ENCODE measurements around the gene COX7C. TPM values are rescaled to one million over a fixed set of nuclear protein-coding genes. Genes with fewer than 3 reads are reported as not detected.

COX7C gene
- total and polyA plus RNA-seq, 9 of the 15 experiments (the other 6 are each of a cell fraction or from before 2014, with no cell fraction given) = 576 to 1,783 (median 996) TPM

- TF ChIP-seq MAZ (CRISPR knock-in tag; conservative IDR thresholded peaks at IDR 0.05 in 1 of 2, IDR thresholded peaks at IDR 0.05 in 1 of 2) (peak; percentile 62 to 63), ESRRA (IDR thresholded peaks at IDR 0.05; ENCODE audit: borderline replicate concordance, low read depth) (0 out of 2 replicates have a peak, but pooled peaks have one; percentile 11)
These were observed 48.0 kb upstream of the COX7C start (continued) for GRCh38 chr5:86569522-86570426.

- intact Hi-C loops (cut with micrococcal nuclease) = loop anchor here (2.0 to 5.0 kb wide), 3 partner anchors 44 to 63 kb away; partner anchors contain the start of gene COX7C
- Histone ChIP-seq H3K9me3 (replicated peaks; ENCODE audit: control insufficient read depth, insufficient read depth, low read depth, low read length) (no peaks in the 10 kb centered on the region), H4K20me1 (replicated peaks; ENCODE audit: control insufficient read depth, insufficient read depth, low read length) (no peaks in the 10 kb centered on the region), H3K79me2 (ENCODE audit: control insufficient read depth, insufficient read depth, low read length) (peaks cover 5% of the 10 kb centered on the region; the same call in 1 of the 3 replicates), H2AFZ (ENCODE audit: low read depth, low read length) (peak overlapping the region; percentile 99), H3K27me3 (ENCODE audit: control insufficient read depth in 2 of 2, insufficient read depth in 2 of 2, low read length in 2 of 2) (no peaks in the 10 kb centered on the region), H3K27ac (ENCODE audit: extremely low read depth, low read depth, low read length) (peak overlapping the region; percentile 71), H3K9ac (ENCODE audit: insufficient read depth in 1 of 2, low read depth in 2 of 2, low read length in 2 of 2) (peak overlapping the region; percentile 74 to 86), H3K4me1 (replicated peaks in 1 of 2; ENCODE audit: control insufficient read depth in 2 of 2, insufficient read depth in 2 of 2, low read length in 2 of 2) (peaks cover 9 to 12% of the 10 kb centered on the region in 2 experiments), H3K4me3 (peak overlapping the region; percentile 56), H3K4me2 (ENCODE audit: insufficient read depth, low read length) (peak overlapping the region; percentile 99), H3K9me1 (ENCODE audit: control insufficient read depth, insufficient read depth, low read length) (peaks cover 5% of the 10 kb centered on the region), H3K36me3 (ENCODE audit: control insufficient read depth, insufficient read depth, low read length) (peaks cover 3% of the 10 kb centered on the region; the same call in 1 of the 3 replicates)
- POLR2A ChIA-PET = no interaction called here
- BruUV-seq (replicated peaks) = no TSS peak
- DNase-seq (ENCODE audit: extremely low read depth in 1 of 4, low spot score in 3 of 4) (peak; percentile 44 to 83 (median 52)), ATAC-seq (peak; percentile 98), FAIRE-seq (peak; percentile 76)
- in situ Hi-C loops (cut with MboI) = no loop called here
- WGBS (ENCODE audit: insufficient coverage, low coverage, missing lambda C conversion rate) = 5% methylated on average over 20 of the region's 20 CpGs
- CTCF ChIA-PET (ENCODE audit: low intra/inter-chr PET ratio) = no interaction called here
- peak; percentile 24; the same call in 1 of the 2 replicates for TF ChIP-seq ZKSCAN8 (CRISPR knock-in tag; IDR thresholded peaks at IDR 0.05)
- peak in 1 of 2 experiments; percentile 63; a peak in 1 of 4 replicates for TF ChIP-seq SRF (CRISPR knock-in tag; IDR thresholded peaks at IDR 0.05)
- TF ChIP-seq EP400 (IDR thresholded peaks at IDR 0.05) = peak; percentile 43; the same call in 1 of the 2 replicates
- peak; percentile 49 for TF ChIP-seq POLR2A (conservative IDR thresholded peaks at IDR 0.05)
- peak; percentile 53; the same call in 1 of the 2 replicates for TF ChIP-seq ZNF766 (CRISPR knock-in tag; conservative IDR thresholded peaks at IDR 0.05)
- no peak for TF ChIP-seq IFI16 (CRISPR knock-in tag; IDR thresholded peaks at IDR 0.05)
- TF ChIP-seq, protein P1, sequence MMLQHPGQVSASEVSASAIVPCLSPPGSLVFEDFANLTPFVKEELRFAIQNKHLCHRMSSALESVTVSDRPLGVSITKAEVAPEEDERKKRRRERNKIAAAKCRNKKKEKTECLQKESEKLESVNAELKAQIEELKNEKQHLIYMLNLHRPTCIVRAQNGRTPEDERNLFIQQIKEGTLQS (IDR thresholded peaks at IDR 0.05) = no peak
- TF ChIP-seq, protein P1 (CRISPR knock-in tag; conservative IDR thresholded peaks at IDR 0.05) = no peak
- no peak for TF ChIP-seq EP300 (IDR thresholded peaks at IDR 0.05; ENCODE audit: low read length)
- TF ChIP-seq PURB (CRISPR knock-in tag; IDR thresholded peaks at IDR 0.05; ENCODE audit: low read depth) = no peak
- TF ChIP-seq NR4A1 (CRISPR knock-in tag; IDR thresholded peaks at IDR 0.05) = no peak
- peak; percentile 57 for TF ChIP-seq NR4A1 (tag; IDR thresholded peaks at IDR 0.05)
- TF ChIP-seq, protein P2, sequence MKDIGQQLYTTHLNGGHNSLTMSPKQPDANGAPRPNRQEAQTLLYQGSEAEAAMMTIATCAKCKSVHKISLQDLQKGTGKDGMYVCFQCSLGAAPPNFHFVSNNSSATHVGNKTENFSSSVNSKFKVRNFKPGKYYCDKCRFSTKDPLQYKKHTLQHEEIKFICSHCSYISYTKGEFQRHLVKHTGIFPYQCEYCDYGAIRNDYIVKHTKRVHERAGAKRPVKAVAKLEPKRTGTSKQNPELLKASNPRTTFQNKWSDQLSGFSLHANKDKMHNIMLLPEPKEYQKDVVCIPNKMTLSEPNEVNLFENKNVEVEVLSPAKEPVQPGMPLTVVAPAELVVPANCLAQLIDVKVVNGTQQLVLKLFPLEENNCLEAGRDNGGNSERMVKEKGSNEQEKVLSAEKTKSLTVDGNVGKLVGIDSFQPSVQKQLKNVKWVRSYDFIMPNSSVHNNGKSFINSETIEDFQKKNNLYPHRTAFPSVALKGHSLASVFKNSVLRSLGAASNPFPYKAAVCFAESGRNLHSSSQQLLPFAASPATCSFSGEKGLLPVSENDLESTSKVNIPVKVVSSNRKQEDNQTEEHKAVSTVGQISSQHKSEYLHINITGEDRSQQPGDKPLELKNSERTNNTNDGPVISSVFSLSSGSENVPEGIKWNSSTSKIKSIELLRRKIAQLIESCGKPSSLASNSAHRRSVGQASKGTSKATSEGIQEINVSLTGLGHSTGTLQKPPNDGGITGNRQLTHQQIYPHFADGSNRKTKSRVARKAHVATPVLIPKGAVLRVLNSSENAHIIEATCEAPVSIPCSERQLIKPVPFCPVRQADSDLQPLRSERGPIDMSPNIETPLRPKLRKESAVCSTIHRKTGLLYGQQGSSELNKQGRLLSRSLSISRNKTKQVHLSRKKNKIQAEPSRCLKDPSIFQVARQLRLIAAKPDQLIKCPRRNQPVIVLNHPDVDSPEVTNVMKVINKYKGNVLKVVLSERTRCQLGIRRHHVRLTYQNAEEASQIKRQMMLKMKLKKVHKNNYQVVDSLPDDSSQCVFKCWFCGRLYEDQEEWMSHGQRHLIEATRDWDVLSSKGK (CRISPR knock-in tag; IDR thresholded peaks at IDR 0.05) = no peak
These were observed 47.2 kb upstream of the COX7C start for GRCh38 chr5:86570427-86571083.
